Activated effector memory CD4-positive, alpha-beta T cell treated with Interleukin-2 at 50 U/mL for 16 hours (primary cell): ENCODE data around the gene ACP5.
"Not testable (repeated sequence)": the region's sequence is repeated elsewhere in the genome, so short reads cannot be mapped to it uniquely, and the experiment has no call there.

Experiments used
- DNase-seq: peaks from one replicate; pipeline ENCODE4 v3.0.0-alpha.2; 2020

The ACP5 gene

DNA sequence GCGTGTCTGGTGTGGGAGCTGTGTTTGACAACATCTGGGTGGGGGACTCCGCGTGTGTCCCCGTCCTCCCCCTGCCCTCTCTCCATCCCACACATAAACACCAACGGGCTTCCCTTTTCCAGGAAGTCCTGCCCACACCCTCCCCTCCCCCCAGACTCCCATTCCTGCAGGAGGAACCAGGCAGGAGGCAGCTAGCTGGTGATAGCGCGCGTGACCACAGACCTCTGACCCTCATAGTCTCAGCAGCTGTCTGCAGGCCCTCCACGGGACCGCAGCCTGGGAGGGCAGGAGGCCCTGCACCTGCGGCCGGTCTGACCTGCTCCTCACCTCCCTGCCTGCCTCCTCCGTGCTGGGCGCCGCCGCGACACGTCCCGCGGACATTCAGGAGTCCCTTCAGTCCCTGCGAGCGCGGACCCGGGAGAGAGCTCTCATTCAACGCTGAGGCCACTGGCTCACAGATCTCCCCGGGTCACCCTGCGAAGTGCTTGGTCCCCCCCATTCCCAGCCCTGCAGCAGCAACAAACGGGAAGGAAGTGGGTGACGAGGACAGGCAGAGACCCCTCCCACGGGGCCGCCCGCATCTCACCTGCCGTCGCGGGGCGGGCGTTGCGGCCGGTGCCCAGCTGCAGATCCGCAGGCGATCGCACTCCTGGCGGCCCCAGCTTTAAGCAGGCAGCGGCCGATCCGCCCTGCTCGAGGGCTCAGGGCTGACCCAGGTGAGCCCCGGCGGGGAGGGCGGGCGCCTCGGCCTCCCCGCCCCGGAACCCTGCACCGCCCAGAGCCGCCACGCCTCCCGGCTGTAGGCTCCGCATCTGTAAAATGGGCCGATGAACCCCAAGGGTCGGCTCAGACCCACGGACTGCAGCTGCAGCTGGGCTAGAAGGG is 1.1 kb upstream of the ACP5 start:
- peak; percentile 24 for DNase-seq

DNA sequence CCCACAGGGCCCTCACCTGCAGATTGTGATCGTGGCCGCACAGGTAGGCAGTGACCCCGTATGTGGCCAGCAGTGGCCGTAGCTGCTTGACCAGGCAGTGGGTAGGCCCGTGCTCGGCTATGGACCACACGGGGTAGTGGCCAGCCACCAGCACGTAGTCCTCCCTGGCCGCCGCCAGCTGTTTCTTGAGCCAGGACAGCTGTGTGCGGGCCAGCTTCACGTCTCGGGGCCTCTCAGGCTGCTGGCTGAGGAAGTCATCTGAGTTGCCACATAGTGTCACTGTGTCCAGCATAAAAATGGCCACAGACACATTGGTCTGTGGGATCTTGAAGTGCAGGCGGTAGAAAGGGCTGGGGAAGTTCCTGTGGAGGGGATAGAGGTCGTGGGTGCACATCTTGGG is 1.2 kb downstream of the ACP5 start:
- DNase-seq = no peak

DNA sequence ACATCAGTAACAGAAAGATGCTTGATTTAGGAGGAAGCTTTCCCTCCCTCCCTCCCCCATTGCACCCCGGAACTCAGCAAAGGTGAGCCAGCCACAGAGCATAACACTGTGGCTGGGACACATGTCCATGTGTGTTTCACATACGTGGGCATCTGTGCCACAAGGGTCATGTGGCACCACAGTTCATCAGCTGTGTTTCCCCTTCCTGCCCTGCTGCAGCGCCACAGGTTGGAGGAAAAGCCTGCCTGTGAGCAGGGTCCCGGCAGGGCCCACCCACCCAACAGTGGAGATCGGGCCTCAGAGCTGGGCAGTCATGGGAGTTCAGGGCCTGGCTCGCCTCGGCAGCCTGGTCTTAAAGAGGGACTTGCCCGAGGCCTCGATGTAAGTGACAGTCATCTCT is 2.8 kb downstream of the ACP5 start:
- DNase-seq = no peak

DNA sequence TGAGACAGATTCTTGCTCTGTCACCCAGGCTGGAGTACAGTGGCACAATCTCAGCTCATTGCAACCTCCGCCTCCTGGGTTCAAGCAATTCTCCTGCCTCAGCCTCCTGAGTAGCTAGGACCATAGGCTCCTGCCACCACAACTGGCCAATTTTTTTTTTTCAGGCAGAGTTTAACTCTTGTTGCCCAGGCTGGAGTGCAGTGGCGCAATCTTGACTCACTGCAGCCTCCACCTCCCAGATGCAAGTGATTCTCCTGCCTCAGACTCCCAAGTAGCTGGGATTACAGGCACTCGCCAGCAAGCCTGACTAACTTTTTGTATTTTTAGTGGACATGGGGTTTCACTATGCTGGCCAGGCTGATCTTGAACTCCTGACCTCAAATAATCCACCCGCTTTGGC is 3.7 kb downstream of the ACP5 start:
- not testable (repeated sequence) for DNase-seq

DNA sequence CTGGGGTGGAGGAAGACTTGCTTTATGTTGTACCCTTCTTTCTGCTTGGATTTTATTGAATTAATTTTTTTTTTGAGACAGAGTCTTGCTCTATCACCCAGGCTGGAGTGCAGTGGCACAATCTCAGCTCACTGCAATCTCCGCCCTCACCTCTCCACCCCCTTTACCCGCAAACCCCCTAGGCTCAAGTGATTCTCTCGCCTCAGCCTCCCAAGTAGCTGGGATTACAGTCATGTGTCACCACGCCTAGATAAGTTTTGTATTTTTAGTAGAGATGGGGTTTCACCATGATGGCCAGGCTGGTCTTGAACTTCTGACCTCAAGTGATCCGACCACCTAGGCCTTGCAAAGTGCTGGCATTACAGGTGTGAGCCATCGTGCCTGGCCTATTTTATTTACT is 4.1 kb downstream of the ACP5 start:
- DNase-seq = not testable (repeated sequence)

DNA sequence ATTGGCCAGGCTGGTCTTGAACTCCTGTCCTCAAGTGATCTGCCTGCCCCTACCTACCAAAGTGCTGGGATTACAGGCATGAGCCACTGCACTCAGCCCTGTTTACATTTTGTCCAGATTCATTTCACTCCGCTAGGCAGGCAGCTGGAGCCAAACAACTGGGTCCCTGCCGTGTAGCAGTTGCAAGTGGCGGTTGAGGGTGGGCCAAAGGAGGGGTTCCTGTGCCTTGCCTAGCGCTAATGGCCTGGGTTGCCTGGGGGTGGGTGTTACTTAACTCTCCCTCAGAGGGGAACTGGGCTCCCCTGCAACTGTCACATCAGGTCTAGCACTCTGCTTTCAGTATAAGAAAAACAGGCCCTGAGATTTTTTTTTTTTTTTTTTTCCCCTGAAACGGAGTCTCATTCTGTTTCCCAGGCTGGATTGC is 7.4 kb downstream of the ACP5 start:
- DNase-seq = no peak

DNA sequence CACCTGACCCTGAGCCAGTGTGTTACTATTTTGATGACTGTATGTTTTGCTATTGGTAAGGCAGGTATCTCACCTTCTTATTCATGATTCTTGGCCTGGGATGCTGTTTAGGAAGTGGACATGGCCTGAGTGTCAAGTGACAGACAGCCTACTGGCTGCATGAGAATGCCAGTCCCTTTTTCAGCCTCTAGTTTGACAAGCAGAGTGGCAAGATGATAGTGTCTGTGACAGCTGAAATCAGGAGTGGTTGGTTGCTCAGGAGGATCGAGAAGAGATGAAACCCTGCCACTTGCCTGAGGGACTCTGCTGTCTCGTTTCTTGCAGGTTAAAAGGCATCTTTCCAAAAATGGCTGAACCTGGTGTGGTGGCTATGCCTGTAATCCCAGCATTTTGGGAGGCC is 11.3 kb downstream of the ACP5 start:
- no peak for DNase-seq

DNA sequence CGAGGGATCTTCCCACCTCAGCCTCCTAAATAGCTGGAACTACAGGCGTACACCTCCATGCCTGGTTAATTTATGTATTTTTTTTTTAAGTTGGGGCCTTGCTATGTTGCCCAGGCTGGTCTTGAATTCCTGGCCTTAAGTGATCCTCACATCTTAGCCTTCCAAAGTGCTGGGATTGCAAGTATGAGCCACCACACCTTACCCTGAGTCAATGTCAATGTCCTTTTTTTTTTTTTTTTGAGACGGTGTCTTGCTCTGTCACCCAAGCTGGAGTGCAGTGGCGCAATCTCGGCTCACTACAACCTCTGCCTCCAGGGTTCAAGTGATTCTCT is 11.8 kb downstream of the ACP5 start:
- DNase-seq = not testable (repeated sequence)

DNA sequence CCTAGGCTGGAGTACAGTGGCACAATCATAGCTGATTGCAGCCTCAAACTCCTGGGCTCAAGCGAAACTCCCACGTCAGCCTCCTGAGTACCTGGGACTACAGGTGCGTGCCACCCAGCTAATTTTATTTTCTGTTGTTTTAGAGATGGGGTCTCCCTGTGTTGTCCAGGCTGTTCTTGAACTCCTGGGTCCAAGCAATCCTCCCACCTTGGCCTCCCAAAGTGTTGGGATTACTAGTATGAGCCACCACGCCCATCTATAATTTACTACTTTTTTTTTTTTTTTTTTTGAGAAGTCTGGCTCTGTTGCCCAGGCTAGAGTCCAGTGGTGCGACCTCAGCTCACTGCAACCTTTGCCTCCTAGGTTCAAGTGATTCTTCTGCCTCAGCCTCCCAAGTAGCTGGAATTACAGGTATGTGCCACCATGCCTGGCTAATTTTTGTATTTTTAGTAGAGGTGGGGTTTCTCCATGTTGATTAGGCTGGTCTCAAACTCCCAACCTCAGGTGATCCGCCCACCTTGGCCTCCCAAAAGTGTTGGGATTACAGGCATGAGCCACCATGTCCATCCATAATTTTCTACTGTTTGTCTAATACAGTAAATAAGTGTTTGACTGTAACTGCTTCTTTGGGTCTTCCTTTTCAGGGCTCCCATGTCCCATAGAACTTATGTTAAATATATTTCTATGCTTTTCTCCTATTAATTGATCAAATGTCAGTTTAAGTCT is 13.2 kb downstream of the ACP5 start:
- DNase-seq = not testable (repeated sequence)

DNA sequence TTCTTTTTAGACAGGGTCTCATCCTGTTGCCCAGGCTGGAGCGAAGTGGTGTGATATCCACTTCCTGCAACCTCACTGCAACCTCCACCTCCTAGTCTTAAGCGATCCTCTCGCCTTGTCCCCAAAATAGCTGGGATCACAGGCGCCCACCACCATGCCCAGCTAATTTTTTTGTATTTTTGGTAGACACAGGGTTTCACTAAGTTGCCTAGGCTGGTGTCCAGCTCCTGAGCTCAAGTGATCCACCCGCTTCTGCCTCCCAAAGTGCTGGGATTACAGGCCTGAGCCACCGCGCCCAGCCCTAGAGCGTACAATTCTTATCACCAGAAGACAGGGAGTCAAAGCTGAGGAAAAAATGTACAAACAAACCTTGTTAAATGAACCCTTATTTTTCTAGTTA is 13.9 kb downstream of the ACP5 start:
- DNase-seq = no peak

DNA sequence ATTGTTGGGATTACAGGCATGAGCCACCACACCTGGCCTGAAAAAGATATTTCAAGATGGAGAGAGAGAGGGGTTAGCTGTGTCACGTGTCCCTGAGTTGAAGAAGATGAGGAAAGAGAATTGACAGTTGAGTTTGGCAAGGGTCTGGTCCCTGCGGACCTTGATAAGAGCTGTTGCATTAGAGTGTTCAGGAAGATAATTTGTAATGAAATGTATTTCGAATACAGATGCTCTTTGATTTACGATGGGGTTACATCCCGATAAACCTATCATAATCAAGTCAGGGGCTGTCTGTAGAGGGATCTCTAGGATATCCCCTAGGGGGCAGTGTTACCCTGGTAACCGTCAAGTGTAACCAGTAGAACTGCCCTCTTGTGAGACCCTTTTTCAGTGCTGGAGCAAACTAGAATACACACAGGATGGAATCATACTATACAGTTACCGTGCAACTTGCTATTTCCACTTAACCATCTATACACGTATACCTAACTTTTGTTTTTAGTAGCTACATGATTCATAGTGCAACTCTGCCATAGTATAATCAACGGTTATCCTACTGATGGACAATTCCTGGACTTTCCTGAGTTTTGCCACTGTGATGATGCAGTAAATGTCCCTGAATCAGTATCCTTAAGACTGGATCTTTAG is 16.9 kb downstream of the ACP5 start:
- DNase-seq = no peak

DNA sequence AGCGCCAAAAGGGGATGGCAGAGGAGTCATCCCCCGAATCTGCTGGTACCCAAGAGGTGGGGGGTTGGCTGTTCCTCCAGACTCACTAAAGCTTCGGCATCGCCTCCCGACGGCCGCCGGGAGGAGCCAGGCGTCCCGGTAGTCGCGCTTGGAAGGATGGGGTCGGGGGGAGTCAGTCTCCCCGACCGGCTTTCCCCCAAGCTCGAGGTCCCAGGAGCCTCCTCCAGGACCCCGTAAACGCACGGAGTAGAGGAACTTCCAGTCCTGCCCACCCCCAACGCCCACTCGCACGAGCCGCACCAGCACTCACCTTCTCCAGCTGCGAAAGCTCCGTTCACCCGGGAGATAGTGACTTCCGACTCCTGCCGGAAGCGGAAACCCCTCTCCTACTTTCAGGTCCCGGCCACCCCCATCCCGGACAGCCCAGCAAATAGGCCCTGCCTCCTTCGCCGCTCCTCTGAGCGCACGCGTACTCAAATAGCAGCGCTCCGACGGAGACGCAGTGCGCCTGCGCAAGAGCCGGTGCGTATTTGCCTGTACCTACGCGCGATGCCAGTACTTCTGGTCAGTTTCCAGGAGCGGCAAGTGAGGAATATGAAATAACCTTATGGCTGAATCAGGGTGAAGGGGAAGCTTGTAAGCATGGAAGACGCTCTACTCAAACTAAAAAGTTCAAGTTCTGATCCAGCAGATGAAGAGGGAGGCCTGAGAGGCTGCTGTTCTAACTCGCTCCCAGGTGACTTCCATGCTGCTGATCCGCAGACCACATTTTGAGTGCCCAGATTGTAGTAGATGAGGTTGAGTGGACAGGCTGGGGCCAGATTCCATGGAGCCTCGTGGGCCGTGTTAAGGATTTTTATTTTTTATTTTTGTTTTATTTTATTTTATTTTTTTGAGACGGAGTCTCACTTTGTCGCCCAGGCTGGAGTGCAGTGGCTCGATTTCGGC is 18.3 kb downstream of the ACP5 start, which contains the start of gene ELOF1:
Gene ELOF1, minus strand, starts transcription at position 350 of the 948 bp plus-strand sequence. CDS start 4,883 bp downstream, outside the sequence.
- DNase-seq = peak; percentile 92

DNA sequence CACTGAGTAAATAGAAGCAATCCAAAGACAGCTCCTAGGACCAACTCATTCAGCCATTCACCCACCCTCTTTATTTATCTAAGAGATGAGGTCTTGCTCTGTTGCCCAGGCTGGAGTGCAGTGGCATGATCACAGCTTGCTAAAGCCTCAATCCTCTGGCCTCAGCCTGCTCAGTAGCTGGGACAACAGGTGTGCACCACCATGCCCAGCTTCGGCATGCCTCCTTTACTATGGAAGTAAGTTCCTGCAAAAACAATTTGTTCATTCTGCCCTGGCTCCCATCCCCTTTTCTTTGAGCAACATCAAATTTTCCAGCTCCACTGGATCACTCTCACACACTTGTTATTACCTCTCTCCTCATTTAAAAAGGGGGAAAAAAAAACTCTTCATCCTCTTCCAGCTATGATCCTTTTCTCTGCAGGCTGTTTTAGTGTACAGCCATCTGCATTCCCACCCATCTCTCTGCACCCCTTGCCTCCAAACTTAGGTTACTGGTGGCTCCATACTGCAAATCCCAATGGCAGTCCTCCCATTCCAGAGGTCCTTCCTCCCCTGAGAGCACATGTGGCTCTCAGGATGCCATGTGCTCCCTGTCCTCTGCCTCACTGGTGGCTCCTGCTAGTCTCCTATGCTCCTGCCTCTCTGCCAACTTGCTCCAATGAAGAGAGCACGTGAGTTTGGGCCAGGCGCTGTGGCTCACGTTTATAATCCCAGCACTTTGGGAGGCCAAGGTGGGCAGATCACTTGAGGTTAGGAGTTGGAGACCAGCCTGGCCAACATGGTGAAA is 20.6 kb downstream of the ACP5 start:
- DNase-seq = no peak

DNA sequence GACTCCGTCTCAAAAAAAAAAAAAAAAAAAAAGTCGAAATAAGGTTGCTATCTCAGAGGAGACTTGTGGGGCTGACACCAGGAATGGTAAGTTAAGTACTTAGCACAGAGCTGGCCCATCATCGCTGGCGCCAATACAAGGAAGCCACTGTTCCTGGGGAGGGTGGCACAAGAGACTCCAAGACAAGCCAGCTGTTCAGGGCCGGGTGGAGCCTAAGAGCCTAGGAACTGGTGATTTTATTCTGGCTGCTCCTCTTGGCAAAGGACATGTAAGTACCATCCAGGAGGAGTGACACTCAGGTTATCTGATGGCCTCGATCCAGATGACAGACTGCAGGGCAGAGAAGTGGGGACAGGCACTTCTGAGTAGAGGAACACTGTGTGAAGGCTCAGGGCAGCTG is 22.2 kb downstream of the ACP5 start:
- no peak for DNase-seq

DNA sequence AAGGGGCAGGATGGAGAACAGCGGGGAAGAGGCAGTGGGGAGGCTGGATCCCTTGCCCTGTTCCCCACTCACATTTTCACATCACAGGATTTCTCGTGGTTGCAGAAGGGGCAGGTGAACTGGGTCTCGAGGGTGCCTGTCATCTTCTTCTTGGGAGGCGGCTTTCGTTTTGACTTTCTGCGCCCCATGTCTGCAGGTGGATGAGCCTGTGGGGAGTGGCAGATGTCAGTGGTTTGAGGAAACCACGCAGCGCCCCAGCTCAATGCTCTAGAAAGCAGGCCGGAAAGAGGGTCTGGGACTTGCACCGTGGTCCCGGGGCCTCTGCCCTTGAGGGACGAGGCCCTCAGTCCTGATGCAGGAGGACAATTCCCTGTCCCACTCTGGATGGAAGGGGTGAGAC is 23.3 kb downstream of the ACP5 start:
- no peak for DNase-seq

DNA sequence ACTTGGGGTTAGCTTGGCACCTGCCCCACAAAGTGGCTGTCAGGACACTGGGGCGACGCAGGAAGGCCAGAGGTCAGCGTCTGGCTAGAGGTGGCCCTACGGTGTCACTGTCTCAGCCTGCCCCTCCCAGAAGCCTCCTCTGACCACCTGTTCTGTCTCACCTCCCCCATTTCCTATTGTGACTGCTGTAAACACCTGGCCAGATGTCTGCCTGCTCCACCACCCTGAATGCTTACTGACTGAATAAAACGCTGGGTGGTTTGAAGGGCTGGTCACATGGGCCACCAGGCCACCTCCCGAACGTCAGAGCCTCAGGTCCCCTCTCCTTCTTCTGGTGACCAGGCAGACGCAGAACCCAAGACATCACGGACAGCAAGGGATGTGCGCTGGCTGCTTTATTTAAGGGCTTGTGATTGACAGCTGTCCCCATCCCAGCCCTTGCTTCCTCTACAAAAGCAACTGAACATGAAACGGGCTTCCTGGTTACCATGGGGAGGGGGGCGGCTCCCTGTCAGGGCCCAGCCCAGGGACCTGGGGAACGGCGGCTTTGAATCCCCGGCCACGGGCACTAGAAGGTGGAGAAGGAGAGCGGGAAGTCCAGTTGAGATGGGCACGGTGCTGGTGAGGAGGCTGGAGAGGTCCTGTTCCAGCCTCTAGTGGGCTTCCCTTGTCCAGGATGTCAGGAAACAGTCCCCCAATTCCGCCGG is 24.6 kb downstream of the ACP5 start:
- DNase-seq = no peak

DNA sequence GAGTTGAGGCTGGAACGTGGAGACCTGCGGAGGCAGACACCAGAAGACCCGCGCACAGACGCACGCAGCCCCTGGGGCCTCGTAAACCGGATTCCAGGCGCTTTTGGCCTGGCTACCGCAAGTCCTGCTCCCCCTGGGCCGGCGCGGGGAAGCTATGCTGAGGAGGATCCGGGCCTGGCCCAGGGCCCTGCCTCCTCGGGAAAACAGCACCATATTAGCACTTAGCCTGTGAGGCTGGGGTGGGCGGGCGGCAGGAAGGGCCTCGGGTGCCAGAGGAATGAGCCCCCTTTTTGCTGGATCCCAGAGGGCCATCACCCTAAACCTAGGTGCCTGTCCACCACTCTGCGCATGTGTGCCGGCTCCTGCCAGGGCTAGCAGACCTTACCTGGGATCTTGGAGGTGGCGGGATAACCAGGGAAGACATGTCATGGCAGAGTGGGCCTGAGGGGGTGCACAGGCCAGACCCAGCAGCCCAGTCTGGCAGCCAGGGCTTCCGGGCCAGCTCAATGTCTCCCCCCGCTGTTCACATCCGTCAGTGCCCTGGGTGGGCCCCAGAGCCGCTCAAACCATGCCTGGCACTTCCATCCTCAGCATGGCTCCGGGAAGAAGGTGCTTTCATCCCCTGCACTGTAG is 25.7 kb downstream of the ACP5 start:
- DNase-seq = no peak

DNA sequence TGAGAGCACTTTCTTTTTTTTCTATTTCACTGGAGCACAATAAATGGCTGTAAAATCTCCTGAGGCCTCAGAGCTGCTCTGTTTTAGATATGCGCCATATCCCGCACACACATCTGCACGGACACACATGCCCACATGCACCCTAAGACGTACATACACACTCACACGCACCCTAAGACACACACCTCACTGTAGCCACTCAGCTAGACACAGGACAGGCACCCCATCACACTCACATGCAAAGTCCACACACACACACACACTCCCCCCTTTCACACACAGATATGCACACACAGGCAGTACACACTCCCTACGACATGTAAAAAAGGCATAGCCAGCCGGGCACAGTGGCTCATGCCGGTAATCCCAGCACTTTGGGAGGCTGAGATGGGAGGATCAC is 27.2 kb downstream of the ACP5 start:
- no peak for DNase-seq

DNA sequence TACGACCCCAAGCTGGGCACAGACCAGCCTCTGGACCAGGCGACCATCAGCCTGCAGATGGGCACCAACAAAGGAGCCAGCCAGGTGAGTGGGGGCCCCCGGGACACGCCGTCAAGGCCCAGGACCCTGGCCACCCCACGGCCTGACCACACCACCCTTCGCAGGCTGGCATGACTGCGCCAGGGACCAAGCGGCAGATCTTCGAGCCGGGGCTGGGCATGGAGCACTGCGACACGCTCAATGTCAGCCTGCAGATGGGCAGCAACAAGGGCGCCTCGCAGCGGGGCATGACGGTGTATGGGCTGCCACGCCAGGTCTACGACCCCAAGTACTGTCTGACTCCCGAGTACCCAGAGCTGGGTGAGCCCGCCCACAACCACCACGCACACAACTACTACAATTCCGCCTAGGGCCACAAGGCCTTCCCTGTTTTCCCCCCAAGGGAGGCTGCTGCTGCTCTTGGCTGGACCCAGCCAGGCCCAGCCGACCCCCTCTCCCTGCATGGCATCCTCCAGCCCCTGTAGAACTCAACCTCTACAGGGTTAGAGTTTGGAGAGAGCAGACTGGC is 28.0 kb downstream of the ACP5 start:
- no peak for DNase-seq
